PC-3 (cell line): ENCODE results near the gene APOL2. TPM values are rescaled to one million over a fixed set of nuclear protein-coding genes. Genes with fewer than 3 reads are reported as not detected.

Experiments used
- ATAC-seq: fragments of 200-7000 bp; cut with Tn5 transposase; 2 replicates; pipeline ENCODE4 v1.9.1; 2020; ENCODE audit warnings: mild to moderate bottlenecking, moderate library complexity
- Bru-seq: library from RNA; stranded (reverse); fragments of 400-500 nt; gene quantifications from one replicate; lab custom pipeline; 2021; lab: Mats Ljungman, UMichigan
- BruChase-seq, 2 experiments: library from RNA; stranded (reverse); fragments of 400-500 nt; gene quantifications; one replicate each; lab custom pipeline; 2021; lab: Mats Ljungman, UMichigan
- BruUV-seq: library from RNA; stranded (reverse); fragments of 400-500 nt; replicated peaks from 2 replicates; lab custom pipeline; 2021; lab: Mats Ljungman, UMichigan
- CTCF ChIA-PET: fragments of 300-600 bp; sonication (Branson Sonifier 250); formaldehyde crosslinking; loops from one replicate; lab custom pipeline; 2022; ENCODE audit warnings: antibody characterized with exemption; lab: Charles Lee
- POLR2A ChIA-PET: fragments of 300-600 bp; sonication (Branson Sonifier 250); formaldehyde crosslinking; loops from one replicate; lab custom pipeline; 2022; ENCODE audit warnings: antibody characterized with exemption; ENCODE audit not compliant: unreplicated experiment; lab: Charles Lee
- DNase-seq: peaks from one replicate; pipeline ENCODE4 v3.0.0-alpha.2; 2015
- H2AFZ ChIP-seq: fragments of 300-600 bp; sonication (generic); 2 replicates; pipeline ENCODE4 v1.6.0; 2016; ENCODE audit warnings: antibody characterized with exemption, low read length
- H3F3A ChIP-seq: fragments of 300-600 bp; sonication (generic); one replicate; pipeline ENCODE4 v1.6.0; 2017; ENCODE audit warnings: antibody characterized with exemption, low read length, control low read depth, mild to moderate bottlenecking; ENCODE audit not compliant: unreplicated experiment
- H3K27ac ChIP-seq: fragments of 300-600 bp; sonication (generic); 2 replicates; pipeline ENCODE4 v1.5.1; 2016; ENCODE audit warnings: mild to moderate bottlenecking, low read length
- H3K27me3 ChIP-seq: fragments of 300-600 bp; sonication (generic); 2 replicates; pipeline ENCODE4 v1.6.1; 2016; ENCODE audit warnings: low read length, mixed read lengths
- H3K36me3 ChIP-seq: fragments of 300-600 bp; sonication (generic); 2 replicates; pipeline ENCODE4 v1.6.1; 2016; ENCODE audit warnings: low read depth, mixed run types, low read length, mixed read lengths
- H3K4me1 ChIP-seq: fragments of 300-600 bp; sonication (generic); 2 replicates; pipeline ENCODE4 v1.5.1; 2016; ENCODE audit warnings: low read length; ENCODE audit not compliant: insufficient read depth
- H3K4me2 ChIP-seq: fragments of 300-600 bp; sonication (generic); 2 replicates; pipeline ENCODE4 v1.6.0; 2016; ENCODE audit warnings: low read length
- H3K4me3 ChIP-seq: fragments of 300-600 bp; sonication (generic); 2 replicates; pipeline ENCODE4 v1.5.1; 2016; ENCODE audit warnings: mild to moderate bottlenecking, low read length, mixed read lengths
- H3K79me2 ChIP-seq: fragments of 300-600 bp; sonication (generic); 2 replicates; pipeline ENCODE4 v1.6.1; 2017; ENCODE audit warnings: low read length, mixed read lengths
- H3K9ac ChIP-seq: fragments of 300-600 bp; sonication (generic); 2 replicates; pipeline ENCODE4 v1.6.0; 2016; ENCODE audit warnings: mild to moderate bottlenecking, low read length
- H3K9me2 ChIP-seq: fragments of 300-600 bp; sonication (generic); replicated peaks from 2 replicates; pipeline ENCODE4 v1.6.1; 2016; ENCODE audit warnings: mixed run types, low read length, mixed read lengths
- H3K9me3 ChIP-seq: fragments of 300-600 bp; sonication (generic); 2 replicates; pipeline ENCODE4 v1.6.1; 2016; ENCODE audit warnings: low read length, mixed read lengths
- H4K20me1 ChIP-seq: fragments of 300-600 bp; sonication (generic); 2 replicates; pipeline ENCODE4 v1.6.1; 2016; ENCODE audit warnings: low read length, mixed read lengths
- EZH2 ChIP-seq: fragments of 300-600 bp; sonication (generic); IDR thresholded peaks from one replicate; pipeline ENCODE4 v1.6.1; 2017; ENCODE audit warnings: antibody characterized with exemption, mild to moderate bottlenecking, low read length; ENCODE audit not compliant: unreplicated experiment
- EZH2phosphoT487 ChIP-seq: fragments of 300-600 bp; sonication (generic); IDR thresholded peaks from 2 replicates; pipeline ENCODE4 v1.6.1; 2018; ENCODE audit warnings: mild to moderate bottlenecking, antibody characterized with exemption, low read length, borderline replicate concordance
- intact Hi-C: fragments of 100-400 bp; cut with micrococcal nuclease; formaldehyde crosslinking; loops from 2 replicates; pipeline ENCODE4 v1.9.0; 2023
- long read RNA-seq: library from polyadenylated mRNA; unstranded; transcript quantifications from one replicate; pipeline ENCODE4 v2.0.0, GENCODE V29; 2021; ENCODE audit not compliant: unreplicated experiment
- total RNA-seq: library from RNA; depleted of rRNA; stranded (reverse); fragments of >200 nt; gene quantifications from 2 replicates; pipeline ENCODE4 v1.2.3, GENCODE V29; 2014; rRNA removed
- TF ChIP-seq, protein P1 (sequence below): fragments of 300-600 bp; sonication (generic); conservative IDR thresholded peaks from 2 replicates; pipeline ENCODE4 v1.5.1; 2017; ENCODE audit warnings: antibody characterized with exemption, low read depth, mild to moderate bottlenecking, low read length

Gene APOL2, protein sequence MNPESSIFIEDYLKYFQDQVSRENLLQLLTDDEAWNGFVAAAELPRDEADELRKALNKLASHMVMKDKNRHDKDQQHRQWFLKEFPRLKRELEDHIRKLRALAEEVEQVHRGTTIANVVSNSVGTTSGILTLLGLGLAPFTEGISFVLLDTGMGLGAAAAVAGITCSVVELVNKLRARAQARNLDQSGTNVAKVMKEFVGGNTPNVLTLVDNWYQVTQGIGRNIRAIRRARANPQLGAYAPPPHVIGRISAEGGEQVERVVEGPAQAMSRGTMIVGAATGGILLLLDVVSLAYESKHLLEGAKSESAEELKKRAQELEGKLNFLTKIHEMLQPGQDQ
- total RNA-seq (9.7 and 15.7 TPM in 2 replicates), Bru-seq, nascent RNA (percentile 61 among the genes with signal in this experiment), BruChase-seq, experiment 1, labeled RNA remaining after a 6-hour chase (percentile 67 among the genes with signal in this experiment), BruChase-seq, experiment 2, labeled RNA remaining after a 2-hour chase (percentile 72 among the genes with signal in this experiment)
- long read RNA-seq, transcript APOL2-202 (5 exons, 2,551 nt): major isoform, 13 of 26 reads
- long read RNA-seq, partial matches to known transcripts: 3 of 26 reads
- long read RNA-seq, other reads (novel, unspliced or antisense): 10 of 26 reads

DNA sequence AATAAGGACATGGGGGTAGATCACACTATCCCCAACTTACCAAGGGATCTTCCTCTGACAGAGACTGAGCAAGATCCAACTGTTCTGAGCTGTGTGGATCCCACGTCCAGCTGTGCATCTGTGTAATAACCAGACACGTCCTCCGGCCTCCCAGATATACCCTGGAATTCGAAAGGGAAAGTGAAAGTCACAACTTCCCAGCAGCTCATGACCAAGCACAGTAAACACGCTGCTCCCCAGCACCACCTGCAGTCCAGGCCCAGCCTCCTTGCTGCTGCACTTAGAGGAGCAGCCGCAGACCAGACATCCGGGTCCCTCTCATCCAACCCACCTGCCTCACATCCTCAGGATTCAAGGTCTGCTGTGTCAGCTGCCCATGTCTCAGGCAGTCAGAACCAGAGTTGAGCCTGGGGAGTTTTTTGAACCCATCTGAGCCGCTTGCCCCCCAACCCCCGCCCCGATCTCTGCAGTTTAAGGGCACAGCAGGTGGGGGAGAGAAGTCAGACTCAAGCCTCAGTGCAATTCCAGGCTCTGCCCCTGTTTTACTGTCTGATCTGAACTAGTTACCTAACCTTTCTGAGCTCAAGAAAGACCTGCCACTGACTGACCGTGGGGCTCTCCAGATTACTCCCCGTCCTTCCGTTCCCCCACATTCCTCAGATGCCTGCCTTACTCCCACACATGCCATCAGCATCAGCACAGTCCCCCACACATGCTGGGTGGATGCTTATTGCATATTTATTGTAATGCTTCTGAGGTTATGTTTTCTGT lies at the start of gene APOL2:
Gene APOL2, minus strand, starts transcription at position 127 of the 771 bp plus-strand sequence. CDS start 6,365 bp downstream, outside the sequence.
- Histone ChIP-seq H3K36me3 (no peaks in the 10 kb centered on the region; the same call in 1 of the 2 replicates), H3K4me3 (peak within 1 kb of the TSS; percentile 96), H3K79me2 (peaks cover 24% of the 10 kb centered on the region), H3K27ac (peak within 1 kb of the TSS; percentile 59), H3K27me3 (no peaks in the 10 kb centered on the region), H2AFZ (peak within 1 kb of the TSS; percentile 92), H4K20me1 (no peaks in the 10 kb centered on the region), H3K9me2 (no peaks in the 10 kb centered on the region), H3K4me2 (peak within 1 kb of the TSS; percentile 98), H3K9ac (peak within 1 kb of the TSS; percentile 80), H3K4me1 (peaks cover 18% of the 10 kb centered on the region), H3K9me3 (no peaks in the 10 kb centered on the region), H3F3A (no peaks in the 10 kb centered on the region)
- TF ChIP-seq, protein P1, sequence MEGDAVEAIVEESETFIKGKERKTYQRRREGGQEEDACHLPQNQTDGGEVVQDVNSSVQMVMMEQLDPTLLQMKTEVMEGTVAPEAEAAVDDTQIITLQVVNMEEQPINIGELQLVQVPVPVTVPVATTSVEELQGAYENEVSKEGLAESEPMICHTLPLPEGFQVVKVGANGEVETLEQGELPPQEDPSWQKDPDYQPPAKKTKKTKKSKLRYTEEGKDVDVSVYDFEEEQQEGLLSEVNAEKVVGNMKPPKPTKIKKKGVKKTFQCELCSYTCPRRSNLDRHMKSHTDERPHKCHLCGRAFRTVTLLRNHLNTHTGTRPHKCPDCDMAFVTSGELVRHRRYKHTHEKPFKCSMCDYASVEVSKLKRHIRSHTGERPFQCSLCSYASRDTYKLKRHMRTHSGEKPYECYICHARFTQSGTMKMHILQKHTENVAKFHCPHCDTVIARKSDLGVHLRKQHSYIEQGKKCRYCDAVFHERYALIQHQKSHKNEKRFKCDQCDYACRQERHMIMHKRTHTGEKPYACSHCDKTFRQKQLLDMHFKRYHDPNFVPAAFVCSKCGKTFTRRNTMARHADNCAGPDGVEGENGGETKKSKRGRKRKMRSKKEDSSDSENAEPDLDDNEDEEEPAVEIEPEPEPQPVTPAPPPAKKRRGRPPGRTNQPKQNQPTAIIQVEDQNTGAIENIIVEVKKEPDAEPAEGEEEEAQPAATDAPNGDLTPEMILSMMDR: peak; percentile 55
- no peak for TF ChIP-seq EZH2phosphoT487
- TF ChIP-seq EZH2: no peak
- DNase-seq (peak; percentile 88), ATAC-seq (peak; percentile 96)
- BruUV-seq: no TSS peak
- CTCF ChIA-PET: interaction anchor here (0.9 kb wide), 1 partner anchor 38 kb away, joined by 3 read pairs; no protein-coding TSS in a partner anchor
- intact Hi-C loops: loop anchor here (5.0 kb wide), 1 partner anchor 42 kb away; no protein-coding TSS in a partner anchor
- POLR2A ChIA-PET: no interaction called here

DNA sequence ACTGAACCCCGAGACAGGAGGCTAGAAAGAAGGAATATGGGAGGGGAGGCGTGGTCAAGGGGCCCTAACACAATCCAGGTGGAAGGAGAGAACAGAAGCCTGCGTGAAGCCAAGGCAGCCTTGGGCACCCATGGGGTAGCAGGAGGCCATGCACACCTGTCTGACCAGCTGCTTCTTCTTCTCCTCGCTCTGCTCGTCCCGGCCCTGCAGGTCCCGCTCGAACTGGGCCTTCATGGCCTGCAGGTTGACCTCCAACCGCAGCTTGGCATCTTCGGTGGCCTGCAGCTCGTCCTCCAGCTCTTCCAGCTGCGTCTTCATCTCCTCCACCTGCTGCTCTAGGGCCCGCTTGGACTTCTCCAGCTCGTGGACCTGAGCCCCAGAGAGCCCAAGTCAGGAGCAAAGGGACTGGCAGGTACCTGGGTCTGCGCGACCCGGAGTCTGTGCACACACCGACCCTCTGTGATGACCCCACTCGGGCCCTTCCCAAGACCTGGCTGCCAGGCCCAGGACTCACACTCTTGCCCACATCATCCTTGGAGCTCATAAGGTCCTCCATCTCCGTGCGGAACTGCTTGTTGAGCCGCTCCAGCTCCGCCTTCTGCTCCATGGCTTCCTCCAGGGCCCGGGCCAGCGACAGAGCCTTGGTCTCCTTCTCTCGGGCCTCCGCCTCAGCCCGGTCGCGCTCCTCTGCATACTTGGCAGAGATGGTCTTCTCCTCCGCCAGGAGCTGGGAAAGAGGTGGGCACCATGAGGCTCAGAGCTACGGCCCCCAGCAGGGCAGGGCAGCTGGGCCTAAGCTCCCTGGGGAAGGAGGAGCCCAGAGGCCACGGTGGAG lies 49.5 kb upstream of the APOL2 start:
- no peak for ATAC-seq
- Histone ChIP-seq H4K20me1 (no peaks in the 10 kb centered on the region), H2AFZ (no peak overlapping the region), H3K36me3 (peaks cover 61% of the 10 kb centered on the region), H3K4me2 (no peak overlapping the region), H3K4me3 (no peak overlapping the region), H3K9ac (no peak overlapping the region), H3F3A (no peaks in the 10 kb centered on the region), H3K4me1 (no peaks in the 10 kb centered on the region), H3K9me3 (no peaks in the 10 kb centered on the region), H3K79me2 (no peaks in the 10 kb centered on the region), H3K27me3 (no peaks in the 10 kb centered on the region), H3K27ac (no peak overlapping the region), H3K9me2 (no peaks in the 10 kb centered on the region)
- no peak for DNase-seq
- ChIA-PET CTCF (no interaction called here), POLR2A (interaction anchor here (0.6 kb wide), 1 partner anchor 487 kb away, joined by 4 read pairs; no protein-coding TSS in a partner anchor)
- TF ChIP-seq EZH2phosphoT487: no peak
- TF ChIP-seq, protein P1: no peak
- no peak for TF ChIP-seq EZH2
- intact Hi-C loops: no loop called here
- BruUV-seq: TSS peak; percentile 80
